Activated CD4-positive, alpha-beta T cell treated with anti-CD3 and anti-CD28 coated beads, Interleukin-2, amount 50 U/mL, for 16 hours (primary cell): ENCODE results near the gene OGDH.
"Not testable (repeated sequence)": the region's sequence is repeated elsewhere in the genome, so short reads cannot be mapped to it uniquely, and the experiment has no call there.

ENCODE experiments used
- DNase-seq: peaks from one replicate; pipeline ENCODE4 v3.0.0-alpha.2; 2020

Gene OGDH

GRCh38 chr7:44581879-44582603, 24.4 kb upstream of the OGDH start, which contains the start of gene TMED4:
Gene TMED4, minus strand, starts transcription at chr7:44582231. Its CDS starts 25 bp downstream, at chr7:44582206.
- peak; percentile 100 for DNase-seq

DNA sequence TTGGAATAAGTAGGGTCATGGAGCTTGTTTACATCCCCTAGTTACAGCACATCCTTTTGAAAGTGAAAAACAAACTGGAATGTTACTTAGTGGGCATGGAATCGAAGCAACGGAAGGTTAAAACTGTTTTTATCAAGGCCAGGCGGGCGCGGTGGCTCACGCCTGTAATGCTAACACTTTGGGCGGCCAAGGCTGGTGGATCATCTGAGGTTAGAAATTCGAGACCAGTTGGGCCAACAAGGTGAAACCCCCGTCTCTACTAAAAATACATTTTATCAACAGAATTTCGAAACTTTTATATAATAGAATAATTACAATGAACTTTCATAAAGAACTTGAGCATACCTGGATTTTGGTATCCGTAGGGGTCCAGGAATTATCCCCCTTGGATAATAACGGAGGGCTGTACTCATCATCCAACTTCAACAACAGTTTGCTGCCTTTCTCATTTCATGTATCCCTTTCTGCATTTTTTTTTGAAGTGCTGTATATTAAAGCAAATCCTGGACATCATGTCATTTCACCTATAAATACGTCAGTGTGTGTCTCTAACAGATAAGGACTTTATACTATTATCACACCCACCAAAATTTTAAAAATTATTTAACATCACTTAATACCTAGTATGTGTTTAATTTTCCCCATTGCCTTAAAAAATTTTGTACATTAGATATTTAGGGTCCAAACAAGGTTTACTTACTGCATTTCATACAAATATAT, 23.1 kb upstream of the OGDH start:
- DNase-seq, result no peak

DNA sequence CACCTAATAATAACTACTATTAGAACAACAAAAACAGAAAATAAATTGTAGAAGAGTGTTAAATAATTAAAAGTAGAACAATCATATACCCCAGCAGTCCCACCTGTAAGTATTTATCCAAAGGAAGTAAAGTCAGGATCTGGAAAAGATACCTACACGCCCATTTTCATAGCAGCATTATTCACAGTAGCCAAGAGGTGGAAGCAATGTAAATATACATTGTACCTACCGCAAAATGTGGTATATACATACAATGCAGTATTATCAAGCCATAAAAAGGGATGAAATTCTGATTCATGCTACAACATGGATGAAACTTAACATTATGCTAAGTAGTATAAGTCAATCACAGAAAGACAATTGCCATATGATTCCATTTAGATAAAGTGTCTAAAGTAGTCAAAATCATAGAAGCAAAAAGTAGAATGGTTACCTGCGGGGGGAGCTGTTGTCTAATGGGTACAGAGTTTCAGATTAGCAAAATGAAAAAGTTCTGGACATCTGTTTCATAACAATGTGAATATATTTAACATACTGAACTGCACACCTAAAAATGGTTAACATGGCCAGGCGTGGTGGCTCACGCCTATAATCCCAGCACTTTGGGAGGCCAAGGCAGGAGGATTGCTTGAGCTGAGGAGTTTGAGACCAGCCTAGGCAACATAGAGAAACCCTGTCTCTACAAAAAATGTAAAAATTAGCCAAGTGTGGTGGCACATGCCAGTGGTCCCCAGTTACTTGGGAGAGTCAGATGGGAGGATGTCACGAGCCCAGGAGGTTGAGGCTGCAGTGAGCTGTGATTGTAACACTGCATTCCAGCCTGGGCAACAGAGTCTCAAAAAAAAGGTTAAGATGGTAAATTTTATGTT, 18.4 kb upstream of the OGDH start:
- peak; percentile 66 for DNase-seq

DNA sequence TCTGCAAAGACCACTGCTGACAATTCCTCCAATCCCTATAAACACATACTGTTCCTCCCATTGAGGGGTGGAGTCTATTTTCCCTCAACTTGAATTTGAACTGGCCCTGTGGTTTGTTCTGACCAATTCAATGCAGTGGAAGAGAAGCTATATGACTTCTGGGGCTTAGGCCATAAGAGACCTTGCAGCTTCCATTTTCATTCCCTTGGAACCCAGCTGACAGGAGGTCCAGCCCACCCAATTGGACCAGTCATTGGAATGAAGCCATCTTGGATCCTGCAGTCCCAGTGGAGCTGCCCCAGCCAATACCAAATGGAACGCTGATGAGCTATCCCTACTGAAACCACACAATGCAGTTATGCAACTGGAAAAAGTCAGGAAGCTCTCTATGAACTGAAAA, 15.5 kb upstream of the OGDH start:
- no peak for DNase-seq

DNA sequence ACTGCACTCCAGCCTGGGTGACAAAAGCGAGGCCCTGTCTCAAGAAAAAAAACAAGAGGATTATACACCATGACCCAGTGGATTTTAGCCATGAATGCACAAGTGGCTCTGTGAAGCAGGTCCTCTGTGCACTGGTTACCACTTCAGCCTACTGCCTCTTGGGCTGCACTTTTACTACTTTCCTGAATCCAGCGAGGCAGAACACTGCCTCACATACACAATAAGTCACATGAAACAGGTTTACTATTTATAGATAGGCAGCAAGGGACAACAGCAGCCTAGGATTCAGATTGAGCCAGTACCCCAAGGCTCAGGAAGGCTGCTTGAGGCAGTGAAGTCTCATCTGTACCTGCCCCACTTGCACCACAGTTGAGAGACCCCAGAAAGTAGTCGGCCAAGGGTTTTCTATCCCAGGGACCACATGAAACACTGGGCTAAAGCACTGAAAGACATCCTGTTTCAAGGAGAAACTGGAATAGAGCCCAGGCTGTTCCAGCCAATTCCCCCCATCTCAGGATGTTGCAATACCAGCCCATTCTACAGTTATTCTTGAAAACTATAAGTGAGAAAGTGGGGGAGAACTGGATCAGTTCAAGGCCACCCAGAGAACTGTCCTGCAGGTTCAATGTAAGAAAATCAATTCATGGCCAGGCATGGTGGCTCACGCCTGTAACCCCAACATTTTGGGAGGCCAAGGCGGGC, 10.3 kb upstream of the OGDH start:
- no peak for DNase-seq

- not testable (repeated sequence) for DNase-seq
Measured at GRCh38 chr7:44597181-44597580, 9.2 kb upstream of the OGDH start.

GRCh38 chr7:44599222-44599621, 7.2 kb upstream of the OGDH start:
- no peak for DNase-seq

GRCh38 chr7:44602576-44602910, 3.9 kb upstream of the OGDH start:
- DNase-seq, result no peak

- DNase-seq, result no peak
Measured at GRCh38 chr7:44603193-44603592, 3.2 kb upstream of the OGDH start.

- no peak for DNase-seq
Measured at GRCh38 chr7:44604941-44605340, 1.5 kb upstream of the OGDH start.

DNA sequence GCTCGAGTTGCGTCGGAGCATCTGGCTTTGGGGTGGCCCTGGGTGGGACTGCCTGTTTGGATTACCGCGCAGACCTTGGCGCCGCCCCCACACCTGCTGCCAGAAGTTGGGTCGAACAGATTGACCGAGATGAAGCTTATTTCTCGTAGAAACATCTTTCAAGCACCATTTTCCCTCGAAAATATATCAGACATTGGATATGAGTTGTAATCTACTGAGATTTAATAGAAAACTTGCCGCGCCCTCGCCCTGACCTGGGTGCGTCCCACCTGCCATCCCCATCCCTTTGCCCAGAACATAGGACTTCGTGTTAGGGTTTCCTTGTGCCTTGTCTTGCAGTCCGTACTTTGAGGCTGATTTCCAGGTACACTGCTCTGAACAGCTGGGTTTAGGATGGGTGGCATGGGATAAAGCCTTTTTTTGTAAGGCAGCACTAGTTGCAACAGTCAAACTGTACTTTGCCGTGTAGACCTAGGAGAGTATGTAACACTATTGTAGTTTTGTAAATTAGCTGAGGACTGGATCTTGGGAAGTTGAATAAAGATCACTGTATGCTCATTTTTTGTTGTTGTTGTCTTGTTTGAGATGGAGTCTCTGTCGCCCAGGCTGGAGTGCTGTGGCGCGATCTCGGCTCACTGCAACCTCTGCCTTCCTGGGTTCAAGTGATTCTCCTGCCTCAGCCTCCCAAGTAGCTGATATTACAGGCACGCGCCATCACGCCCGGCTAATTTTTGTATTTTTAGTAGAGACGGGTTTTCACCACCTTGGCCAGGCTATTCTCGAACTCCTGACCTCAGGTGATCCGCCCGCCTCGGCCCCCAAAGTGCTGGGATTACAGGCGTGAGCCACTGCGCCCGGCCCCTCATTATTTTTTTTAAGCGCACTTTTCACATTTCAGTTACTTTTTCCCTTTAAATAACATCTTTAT, 978 bp downstream of the OGDH start:
- no peak for DNase-seq

DNA sequence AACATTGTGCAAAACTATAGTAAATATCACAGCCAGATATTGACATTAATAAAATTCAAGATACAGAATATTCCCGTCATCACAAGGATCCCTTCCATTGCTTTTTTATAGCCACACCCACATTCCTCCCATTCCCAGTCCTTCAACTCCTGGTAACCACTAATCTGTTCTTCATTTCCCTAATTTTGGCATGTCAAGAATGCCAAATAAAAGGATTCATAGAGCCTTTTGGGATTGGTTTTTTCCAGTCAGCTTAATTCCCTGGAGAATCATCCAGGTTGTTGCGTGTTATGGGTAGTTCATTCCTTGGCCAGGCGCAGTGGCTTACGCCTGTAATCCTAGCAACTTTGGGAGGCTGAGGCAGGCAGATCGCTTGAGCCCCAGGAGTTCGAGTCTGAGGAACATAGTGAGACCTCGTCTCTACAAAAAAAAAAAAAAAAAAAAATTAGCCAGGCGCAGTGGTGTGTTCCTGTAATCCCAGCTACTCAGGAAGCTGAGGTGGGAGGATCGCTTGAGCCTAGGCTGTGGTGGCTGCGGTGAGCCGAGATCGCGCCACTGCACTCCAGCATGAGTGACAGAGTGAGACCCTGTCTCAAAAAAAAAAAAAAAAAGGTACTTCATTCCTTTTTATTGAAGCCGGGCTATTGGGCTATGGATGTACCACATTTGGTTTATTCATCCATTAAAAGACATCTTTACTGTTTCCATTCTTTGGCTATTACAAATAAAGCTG, 2.7 kb downstream of the OGDH start:
- peak; percentile 41 for DNase-seq

GRCh38 chr7:44609829-44610228, 3.4 kb downstream of the OGDH start:
- no peak for DNase-seq

GRCh38 chr7:44615149-44615611, 8.8 kb downstream of the OGDH start:
- no peak for DNase-seq

DNA sequence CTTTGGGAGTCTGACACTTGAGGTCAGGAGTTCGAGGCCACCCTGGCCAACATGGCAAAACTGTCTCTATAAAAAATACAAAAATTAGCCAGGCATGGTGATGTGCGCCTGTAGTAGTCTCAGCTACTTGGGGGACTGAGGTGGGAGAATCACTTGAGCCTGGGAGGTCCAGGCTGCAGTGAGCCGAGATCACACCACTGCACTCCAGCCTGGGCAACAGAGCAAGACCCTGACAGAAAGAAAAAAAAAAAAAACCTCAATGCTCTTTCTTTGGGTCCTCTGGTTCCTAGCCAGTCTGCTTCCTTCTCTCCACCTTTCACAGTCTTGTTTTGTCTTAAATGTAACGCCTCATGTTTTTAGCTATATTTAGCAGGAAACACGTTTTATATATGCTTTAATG, 9.4 kb downstream of the OGDH start:
- no peak for DNase-seq

GRCh38 chr7:44616545-44616944, 10.1 kb downstream of the OGDH start:
- DNase-seq, result no peak

DNA sequence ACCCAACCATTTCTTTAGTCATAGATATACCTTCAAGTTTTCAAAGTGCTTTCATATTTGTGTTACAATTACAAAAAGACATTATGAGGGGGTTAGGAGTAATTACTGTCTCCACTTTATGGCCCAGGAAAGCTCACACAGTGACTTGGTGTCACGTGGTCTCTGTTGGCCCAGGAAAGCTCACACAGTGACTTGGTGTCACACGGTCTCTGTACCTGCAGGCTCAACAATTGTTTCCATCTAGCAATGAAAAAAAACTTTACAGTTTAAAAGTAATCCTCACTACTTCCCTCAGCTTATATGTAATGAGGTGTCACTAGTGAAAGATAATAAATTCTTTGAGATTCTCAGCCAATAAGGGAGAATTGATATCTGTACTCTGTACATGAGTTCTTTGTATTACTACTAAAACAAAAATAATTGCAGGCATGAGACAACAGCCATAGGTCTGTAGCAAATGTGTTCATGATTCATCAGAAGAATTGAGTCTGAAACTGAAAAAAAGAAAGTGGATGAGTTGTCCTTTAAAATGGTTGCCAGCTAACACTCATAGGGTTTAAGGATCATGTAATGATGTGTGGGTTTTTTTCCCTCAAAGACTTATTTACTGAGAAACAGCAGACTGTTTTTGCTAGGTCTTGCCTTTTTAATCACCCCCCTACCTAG, 10.9 kb downstream of the OGDH start:
- peak; percentile 85 for DNase-seq

- DNase-seq, result no peak
Measured at GRCh38 chr7:44618045-44618444, 11.6 kb downstream of the OGDH start.

DNA sequence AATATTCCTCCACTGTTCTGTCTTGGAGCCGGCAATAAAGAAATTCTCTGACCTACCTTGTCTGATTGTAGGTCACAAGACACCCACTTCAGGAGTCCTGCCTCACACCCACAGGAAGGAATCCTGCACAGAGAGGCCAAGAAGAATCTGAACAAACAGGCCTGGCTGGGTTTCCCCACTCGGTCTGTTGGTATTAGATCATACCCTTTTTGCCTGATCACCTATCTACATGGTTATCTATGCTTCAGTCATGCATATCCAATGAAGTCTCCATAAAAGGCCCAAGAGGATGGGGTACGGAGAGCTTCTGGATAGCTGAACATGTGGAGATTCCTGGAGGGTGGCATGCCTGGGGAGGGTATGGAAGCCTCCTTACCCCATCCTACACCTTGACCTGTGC, 12.3 kb downstream of the OGDH start:
- DNase-seq, result peak; percentile 44

- DNase-seq, result no peak
Measured at GRCh38 chr7:44621034-44621749, 14.8 kb downstream of the OGDH start.
